GM12878 (cell line): ENCODE data around the gene P4HA2. TPM values are rescaled to one million over a fixed set of nuclear protein-coding genes. Genes with fewer than 3 reads are reported as not detected.

Experiments used
- CBX3 ChIP-seq: fragments of 200-600 bp; sonication (generic); IDR thresholded peaks from 2 replicates; pipeline ENCODE4 v1.6.1; 2016; ENCODE audit warnings: low read depth, borderline replicate concordance
- CHD2 ChIP-seq: IDR thresholded peaks from 2 replicates; pipeline ENCODE4 v1.6.1; 2011; ENCODE audit warnings: low read depth, low read length, improper control_type of control experiment, borderline replicate concordance
- EZH2 ChIP-seq: IDR thresholded peaks from 2 replicates; pipeline ENCODE4 v1.6.1; 2012; ENCODE audit warnings: low read depth, mild to moderate bottlenecking, control low read depth, inconsistent platforms, low read length, borderline replicate concordance; ENCODE audit not compliant: control insufficient read depth
- MYC ChIP-seq: IDR thresholded peaks from 2 replicates; pipeline ENCODE4 v1.6.1; 2011; ENCODE audit warnings: mild to moderate bottlenecking, low read length, moderate library complexity, inconsistent platforms; ENCODE audit not compliant: insufficient read depth, insufficient replicate concordance, insufficient read length, severe bottlenecking
- POLR2A ChIP-seq: IDR thresholded peaks from 2 replicates; pipeline ENCODE4 v1.6.1; 2011; ENCODE audit warnings: low read depth, mild to moderate bottlenecking, low read length
- ZNF592 ChIP-seq: fragments of 450-650 bp; IDR thresholded peaks from 2 replicates; pipeline ENCODE4 v1.6.1; 2017; ENCODE audit warnings: mild to moderate bottlenecking, moderate library complexity
- ZNF622 ChIP-seq: fragments of 450-650 bp; IDR thresholded peaks from 2 replicates; pipeline ENCODE4 v1.6.1; 2017; ENCODE audit warnings: mild to moderate bottlenecking, inconsistent platforms
- ZZZ3 ChIP-seq: IDR thresholded peaks from 2 replicates; pipeline ENCODE4 v1.6.1; 2011; ENCODE audit warnings: low read depth; ENCODE audit not compliant: control insufficient read depth, insufficient read length
- polyA plus RNA-seq, 11 experiments: library from polyadenylated mRNA; depleted of rRNA in 4 of 11; unstranded in 6 of 11; stranded (reverse) in 5 of 11; fragments of >200 nt; fragmentation: Nextera tagmentation in 4 of 11; fragmentation: Illumina TruSeq in 1 of 11; extraction: Ambion mirVana in 4 of 11; extraction: Trizol in 1 of 11; gene quantifications; 1 replicate in 1 of 11; 2 replicates in 10 of 11; pipeline versions ENCODE4 v1.2.1 to v1.2.3, GENCODE V29; 2011 to 2016; ENCODE audit warnings: inconsistent platforms in 2 of 11, missing spikeins in 2 of 11, low read depth in 1 of 11
- total RNA-seq, 4 experiments: library from RNA; depleted of rRNA in 3 of 4; stranded (reverse); fragments of >200 nt in 3 of 4; fragmentation: Illumina TruSeq in 1 of 4; extraction: Trizol in 1 of 4; gene quantifications; 2 replicates each; pipeline versions ENCODE4 v1.2.1 to v1.2.3, GENCODE V29; 2013 to 2021
- TF ChIP-seq, protein P1 (sequence below): IDR thresholded peaks from 2 replicates; pipeline ENCODE4 v1.6.1; 2011; ENCODE audit warnings: borderline replicate concordance, low read depth, mild to moderate bottlenecking, moderate library complexity, mixed read lengths, low read length; ENCODE audit not compliant: insufficient read depth; ENCODE audit errors: extremely low read length
- TF ChIP-seq, protein P2 (sequence below): fragments of 450-650 bp; IDR thresholded peaks from 2 replicates; pipeline ENCODE4 v1.6.1; 2018; ENCODE audit warnings: borderline replicate concordance, mild to moderate bottlenecking; ENCODE audit not compliant: partially characterized antibody
- TF ChIP-seq, protein P3 (sequence below): IDR thresholded peaks from 2 replicates; pipeline ENCODE4 v1.6.1; 2012; ENCODE audit warnings: mild to moderate bottlenecking, low read depth, low read length
- TF ChIP-seq, protein P4 (sequence below): fragments of 450-650 bp; IDR thresholded peaks from 2 replicates; pipeline ENCODE4 v1.6.1; 2016; ENCODE audit warnings: mild to moderate bottlenecking

Gene P4HA2
- total and polyA plus RNA-seq, 10 of the 15 experiments (the other 5 are each of a cell fraction or from before 2014, with no cell fraction given): 4.7 to 10.9 (median 7.5) TPM

DNA sequence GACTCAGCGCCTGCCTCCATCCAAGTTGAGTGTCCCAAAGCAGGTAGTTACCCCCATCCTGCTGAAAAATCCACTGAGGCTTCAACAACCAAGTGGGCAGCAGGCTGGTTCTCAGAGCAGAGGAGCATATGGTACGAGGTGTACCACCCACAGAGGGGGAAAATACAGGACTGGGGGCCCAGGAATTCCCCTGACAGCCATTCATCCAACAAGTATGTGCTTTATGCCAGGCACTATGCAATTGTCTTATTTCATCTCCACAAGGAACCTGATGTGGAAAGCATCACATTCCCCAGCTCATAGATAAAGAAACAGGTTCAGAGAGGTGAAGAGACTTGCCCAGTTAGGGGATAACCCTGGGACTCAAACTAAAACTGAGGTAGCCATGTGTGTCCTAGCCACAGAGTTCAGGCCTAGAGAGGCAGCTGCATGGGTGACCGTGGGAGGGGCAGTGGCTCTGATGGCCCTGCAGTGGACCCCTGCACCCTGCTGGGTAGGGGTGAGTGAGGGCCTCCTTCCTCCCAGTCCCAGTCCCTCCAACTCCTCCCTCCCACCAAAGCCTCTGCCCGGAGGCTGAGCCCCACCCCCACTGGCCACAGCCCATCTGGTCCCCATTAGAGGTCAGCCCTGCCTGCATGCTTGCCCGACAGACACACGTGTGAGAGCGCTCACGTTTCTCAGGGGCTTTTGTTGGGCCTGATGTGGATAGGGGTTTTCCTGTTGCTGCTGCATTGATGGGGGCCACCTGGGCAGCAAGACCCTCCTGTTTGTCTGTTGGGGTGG is 41.3 kb upstream of the P4HA2 start (continued):
- TF ChIP-seq ZNF592 (peak; percentile 12; the same call in 1 of the 2 replicates), CHD2 (peak; percentile 50; the same call in 1 of the 2 replicates), ZZZ3 (no peak), EZH2 (no peak), CBX3 (no peak), MYC (no peak), ZNF622 (no peak), POLR2A (0 out of 2 replicates have a peak, but pooled peaks have one; percentile 19)
- TF ChIP-seq, protein P1, sequence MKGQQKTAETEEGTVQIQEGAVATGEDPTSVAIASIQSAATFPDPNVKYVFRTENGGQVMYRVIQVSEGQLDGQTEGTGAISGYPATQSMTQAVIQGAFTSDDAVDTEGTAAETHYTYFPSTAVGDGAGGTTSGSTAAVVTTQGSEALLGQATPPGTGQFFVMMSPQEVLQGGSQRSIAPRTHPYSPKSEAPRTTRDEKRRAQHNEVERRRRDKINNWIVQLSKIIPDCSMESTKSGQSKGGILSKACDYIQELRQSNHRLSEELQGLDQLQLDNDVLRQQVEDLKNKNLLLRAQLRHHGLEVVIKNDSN: no peak
- TF ChIP-seq, protein P2, sequence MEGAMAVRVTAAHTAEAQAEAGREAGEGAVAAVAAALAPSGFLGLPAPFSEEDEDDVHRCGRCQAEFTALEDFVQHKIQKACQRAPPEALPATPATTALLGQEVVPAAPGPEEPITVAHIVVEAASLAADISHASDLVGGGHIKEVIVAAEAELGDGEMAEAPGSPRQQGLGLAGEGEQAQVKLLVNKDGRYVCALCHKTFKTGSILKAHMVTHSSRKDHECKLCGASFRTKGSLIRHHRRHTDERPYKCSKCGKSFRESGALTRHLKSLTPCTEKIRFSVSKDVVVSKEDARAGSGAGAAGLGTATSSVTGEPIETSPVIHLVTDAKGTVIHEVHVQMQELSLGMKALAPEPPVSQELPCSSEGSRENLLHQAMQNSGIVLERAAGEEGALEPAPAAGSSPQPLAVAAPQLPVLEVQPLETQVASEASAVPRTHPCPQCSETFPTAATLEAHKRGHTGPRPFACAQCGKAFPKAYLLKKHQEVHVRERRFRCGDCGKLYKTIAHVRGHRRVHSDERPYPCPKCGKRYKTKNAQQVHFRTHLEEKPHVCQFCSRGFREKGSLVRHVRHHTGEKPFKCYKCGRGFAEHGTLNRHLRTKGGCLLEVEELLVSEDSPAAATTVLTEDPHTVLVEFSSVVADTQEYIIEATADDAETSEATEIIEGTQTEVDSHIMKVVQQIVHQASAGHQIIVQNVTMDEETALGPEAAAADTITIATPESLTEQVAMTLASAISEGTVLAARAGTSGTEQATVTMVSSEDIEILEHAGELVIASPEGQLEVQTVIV: no peak
- TF ChIP-seq, protein P3, sequence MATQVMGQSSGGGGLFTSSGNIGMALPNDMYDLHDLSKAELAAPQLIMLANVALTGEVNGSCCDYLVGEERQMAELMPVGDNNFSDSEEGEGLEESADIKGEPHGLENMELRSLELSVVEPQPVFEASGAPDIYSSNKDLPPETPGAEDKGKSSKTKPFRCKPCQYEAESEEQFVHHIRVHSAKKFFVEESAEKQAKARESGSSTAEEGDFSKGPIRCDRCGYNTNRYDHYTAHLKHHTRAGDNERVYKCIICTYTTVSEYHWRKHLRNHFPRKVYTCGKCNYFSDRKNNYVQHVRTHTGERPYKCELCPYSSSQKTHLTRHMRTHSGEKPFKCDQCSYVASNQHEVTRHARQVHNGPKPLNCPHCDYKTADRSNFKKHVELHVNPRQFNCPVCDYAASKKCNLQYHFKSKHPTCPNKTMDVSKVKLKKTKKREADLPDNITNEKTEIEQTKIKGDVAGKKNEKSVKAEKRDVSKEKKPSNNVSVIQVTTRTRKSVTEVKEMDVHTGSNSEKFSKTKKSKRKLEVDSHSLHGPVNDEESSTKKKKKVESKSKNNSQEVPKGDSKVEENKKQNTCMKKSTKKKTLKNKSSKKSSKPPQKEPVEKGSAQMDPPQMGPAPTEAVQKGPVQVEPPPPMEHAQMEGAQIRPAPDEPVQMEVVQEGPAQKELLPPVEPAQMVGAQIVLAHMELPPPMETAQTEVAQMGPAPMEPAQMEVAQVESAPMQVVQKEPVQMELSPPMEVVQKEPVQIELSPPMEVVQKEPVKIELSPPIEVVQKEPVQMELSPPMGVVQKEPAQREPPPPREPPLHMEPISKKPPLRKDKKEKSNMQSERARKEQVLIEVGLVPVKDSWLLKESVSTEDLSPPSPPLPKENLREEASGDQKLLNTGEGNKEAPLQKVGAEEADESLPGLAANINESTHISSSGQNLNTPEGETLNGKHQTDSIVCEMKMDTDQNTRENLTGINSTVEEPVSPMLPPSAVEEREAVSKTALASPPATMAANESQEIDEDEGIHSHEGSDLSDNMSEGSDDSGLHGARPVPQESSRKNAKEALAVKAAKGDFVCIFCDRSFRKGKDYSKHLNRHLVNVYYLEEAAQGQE: no peak
- TF ChIP-seq, protein P4, sequence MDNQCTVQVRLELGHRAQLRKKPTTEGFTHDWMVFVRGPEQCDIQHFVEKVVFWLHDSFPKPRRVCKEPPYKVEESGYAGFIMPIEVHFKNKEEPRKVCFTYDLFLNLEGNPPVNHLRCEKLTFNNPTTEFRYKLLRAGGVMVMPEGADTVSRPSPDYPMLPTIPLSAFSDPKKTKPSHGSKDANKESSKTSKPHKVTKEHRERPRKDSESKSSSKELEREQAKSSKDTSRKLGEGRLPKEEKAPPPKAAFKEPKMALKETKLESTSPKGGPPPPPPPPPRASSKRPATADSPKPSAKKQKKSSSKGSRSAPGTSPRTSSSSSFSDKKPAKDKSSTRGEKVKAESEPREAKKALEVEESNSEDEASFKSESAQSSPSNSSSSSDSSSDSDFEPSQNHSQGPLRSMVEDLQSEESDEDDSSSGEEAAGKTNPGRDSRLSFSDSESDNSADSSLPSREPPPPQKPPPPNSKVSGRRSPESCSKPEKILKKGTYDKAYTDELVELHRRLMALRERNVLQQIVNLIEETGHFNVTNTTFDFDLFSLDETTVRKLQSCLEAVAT: peak; percentile 53; the same call in 1 of the 2 replicates
